HCT116 (cell line): Measurements from ENCODE around the gene EDN2.

Experiments
- CTCF ChIP-seq, 3 experiments: fragments of 200-600 bp in 1 of 3; sonication (generic) in 1 of 3; IDR thresholded peaks in 2 of 3; conservative IDR thresholded peaks in 1 of 3; 2 replicates each; pipeline ENCODE4 v1.5.1; 2012 to 2017; ENCODE audit warnings: low read depth in 2 of 3, low read length in 2 of 3, antibody characterized with exemption in 1 of 3, borderline replicate concordance in 1 of 3, control low read depth in 1 of 3, mild to moderate bottlenecking in 1 of 3, mixed read lengths in 1 of 3, mixed run types in 1 of 3, moderate library complexity in 1 of 3; ENCODE audit not compliant: insufficient read depth in 1 of 3
- POLR2A ChIP-seq: IDR thresholded peaks from 2 replicates; pipeline ENCODE4 v1.7.0; 2011; ENCODE audit warnings: borderline replicate concordance; ENCODE audit not compliant: insufficient read depth, insufficient read length; ENCODE audit errors: extremely low read depth
- ZFX ChIP-seq: fragments of 450-650 bp; IDR thresholded peaks from 2 replicates; pipeline ENCODE4 v1.6.1; 2017

GRCh38 chr1:41528106-41528505, 43.6 kb upstream of the EDN2 start:
- TF ChIP-seq POLR2A, result no peak
- no peak for TF ChIP-seq ZFX
- no peak for TF ChIP-seq CTCF (IDR thresholded peaks at IDR 0.05 in 2 of 3, conservative IDR thresholded peaks at IDR 0.05 in 1 of 3; ENCODE audit: borderline replicate concordance in 1 of 3, insufficient read depth in 1 of 3, low read depth in 2 of 3, low read length in 2 of 3)
